LHCN-M2 (cell line): Measurements from ENCODE around the gene ACADVL. TPM values are rescaled to one million over a fixed set of nuclear protein-coding genes. Genes with fewer than 3 reads are reported as not detected.
"Not testable (repeated sequence)": the region's sequence is repeated elsewhere in the genome, so short reads cannot be mapped to it uniquely, and the experiment has no call there.

Experiments used
- DNase-seq: peaks from one replicate; pipeline ENCODE4 v3.0.0-alpha.2; 2012; ENCODE audit warnings: low read depth
- total RNA-seq: library from RNA; depleted of rRNA; stranded (reverse); fragments of >200 nt; gene quantifications from 2 replicates; pipeline ENCODE4 v1.2.3, GENCODE V29; 2014

ACADVL gene
- total RNA-seq, 1 experiment from 2014 or later: 485 TPM

DNA sequence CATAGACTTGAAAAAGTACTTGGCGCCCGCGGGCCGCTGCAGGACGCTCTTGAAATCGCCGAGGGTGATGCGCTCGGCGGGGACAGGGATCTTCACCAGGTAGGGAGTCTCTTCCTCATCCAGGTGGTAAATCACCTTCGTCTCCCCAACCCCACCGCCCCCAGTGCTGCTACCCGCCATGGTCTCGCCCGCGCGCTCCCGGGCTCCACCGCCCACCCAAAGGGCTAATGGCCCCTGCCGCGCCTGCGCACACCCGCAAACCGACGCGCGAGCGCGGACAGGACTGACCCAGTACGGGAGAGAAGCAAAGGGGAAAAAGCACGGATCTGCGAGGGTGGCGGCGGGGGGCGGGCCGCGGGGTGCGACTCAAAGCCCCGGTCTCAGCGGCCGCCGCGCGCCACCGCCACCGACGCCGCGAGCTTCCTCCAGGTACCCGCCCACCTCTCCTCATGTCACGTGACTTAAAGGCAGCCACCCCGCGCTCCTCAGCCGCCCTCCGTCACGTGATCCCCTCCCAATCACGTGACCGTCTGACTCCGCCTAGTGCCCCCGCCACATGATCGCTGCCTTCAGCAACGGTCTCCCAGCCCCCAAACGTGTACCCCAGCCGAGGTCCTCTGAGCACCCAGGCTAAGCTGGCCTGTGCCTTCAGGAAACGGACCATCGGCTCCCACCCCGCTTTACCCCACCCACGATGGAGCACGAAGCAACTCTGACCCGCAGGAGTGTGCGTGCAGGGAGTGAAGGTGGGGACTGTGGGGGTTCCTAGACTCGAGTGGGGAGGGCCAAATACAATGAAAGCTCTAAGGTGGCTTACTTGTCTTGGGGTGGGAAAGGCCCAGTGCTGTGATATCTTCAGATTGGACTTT lies 14.6 kb downstream of the ACADVL start, which contains the start of gene DVL2:
Gene DVL2 (minus strand): TSS at position 435 of the 869 bp plus-strand sequence. CDS start 255 bp downstream, at position 180.
- DNase-seq: peak; percentile 93

DNA sequence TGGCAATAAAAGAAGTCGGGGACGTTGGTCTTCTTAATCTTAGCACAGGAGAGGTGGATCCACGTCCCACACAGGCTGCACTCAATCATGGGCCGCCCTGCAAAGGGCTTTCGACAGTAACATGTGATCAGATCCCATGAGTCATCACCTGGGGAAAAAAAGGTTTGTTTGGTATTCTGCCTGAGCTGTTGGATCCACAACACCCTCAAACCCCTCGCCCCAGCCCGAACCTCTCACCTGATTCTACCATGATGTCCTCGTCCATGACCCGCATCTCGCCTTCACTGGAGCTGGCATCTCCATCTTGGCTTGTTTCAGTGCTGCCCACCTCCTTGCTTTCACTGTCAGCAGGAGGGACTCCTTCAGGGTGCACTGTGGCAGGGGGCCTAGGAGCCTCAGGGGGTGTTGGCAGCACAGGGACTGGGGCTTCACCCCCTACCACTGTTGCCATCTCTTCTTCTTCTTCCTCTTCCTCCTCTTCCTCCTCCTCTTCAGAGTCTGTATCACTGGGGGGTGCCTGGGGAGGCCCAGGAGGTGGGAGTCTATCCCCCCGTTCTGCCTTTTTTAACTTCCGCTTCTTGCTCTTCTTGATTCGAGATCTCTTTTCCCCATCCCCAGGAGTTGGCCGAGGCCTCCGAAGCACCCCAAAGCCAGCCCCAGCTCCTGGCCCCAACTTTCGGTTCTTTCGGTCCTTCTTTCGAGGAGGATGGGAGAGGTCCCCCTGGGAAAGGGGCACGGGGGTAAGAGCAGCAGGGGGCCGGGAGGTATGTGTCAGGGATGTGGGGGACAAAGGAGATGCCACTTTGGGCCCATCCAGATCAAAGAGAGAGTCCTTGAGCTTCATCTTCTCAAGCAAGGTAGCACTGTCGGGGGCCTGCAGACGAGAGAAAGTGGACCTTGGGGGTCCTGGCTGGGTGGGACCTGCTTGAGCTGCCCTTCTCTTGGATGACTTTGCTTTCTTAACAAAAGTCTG lies 16.2 kb downstream of the ACADVL start:
- no peak for DNase-seq

DNA sequence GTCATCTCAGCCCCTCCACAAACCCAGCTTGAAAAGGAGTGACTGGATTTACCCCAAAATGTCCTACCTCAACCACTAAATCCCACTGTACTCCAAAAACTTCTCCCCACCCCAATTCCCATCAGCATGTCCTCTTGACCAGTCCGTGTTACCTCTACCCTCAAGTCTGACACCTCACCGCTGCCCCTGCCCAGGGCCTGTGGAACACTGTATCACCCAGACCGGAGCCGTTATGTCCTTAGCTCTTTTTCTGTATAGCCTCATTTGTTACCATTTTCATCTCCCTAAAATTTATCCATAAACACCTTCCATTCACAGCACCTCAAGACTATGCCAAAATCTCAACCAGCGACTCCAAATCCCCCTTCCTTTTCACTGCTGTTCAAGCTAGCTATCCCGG lies 17.1 kb downstream of the ACADVL start:
- DNase-seq: no peak

DNA sequence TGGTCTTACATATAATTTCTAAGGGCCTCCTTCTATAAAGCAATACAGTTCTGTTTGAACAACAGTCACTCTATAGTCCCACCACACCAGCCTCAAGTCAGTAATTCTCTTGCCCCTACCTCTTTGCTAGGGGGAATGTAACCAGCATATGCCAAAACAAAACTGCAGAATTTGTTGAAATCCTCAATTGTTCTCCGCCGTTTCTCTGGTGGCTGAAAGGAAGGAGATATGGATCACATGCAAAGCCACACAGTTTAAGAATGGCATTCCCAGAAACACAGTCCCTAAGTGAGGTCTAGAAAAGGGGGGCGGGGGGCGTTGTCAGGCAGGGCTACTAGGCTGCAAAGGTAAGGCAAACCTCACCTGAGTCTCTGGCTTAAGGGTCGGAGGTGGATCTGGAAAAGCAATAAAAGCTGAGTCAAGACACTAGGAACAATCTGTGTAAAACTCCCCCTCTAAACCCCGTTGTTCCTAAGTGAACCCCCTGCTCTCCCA lies 17.6 kb downstream of the ACADVL start:
- no peak for DNase-seq

DNA sequence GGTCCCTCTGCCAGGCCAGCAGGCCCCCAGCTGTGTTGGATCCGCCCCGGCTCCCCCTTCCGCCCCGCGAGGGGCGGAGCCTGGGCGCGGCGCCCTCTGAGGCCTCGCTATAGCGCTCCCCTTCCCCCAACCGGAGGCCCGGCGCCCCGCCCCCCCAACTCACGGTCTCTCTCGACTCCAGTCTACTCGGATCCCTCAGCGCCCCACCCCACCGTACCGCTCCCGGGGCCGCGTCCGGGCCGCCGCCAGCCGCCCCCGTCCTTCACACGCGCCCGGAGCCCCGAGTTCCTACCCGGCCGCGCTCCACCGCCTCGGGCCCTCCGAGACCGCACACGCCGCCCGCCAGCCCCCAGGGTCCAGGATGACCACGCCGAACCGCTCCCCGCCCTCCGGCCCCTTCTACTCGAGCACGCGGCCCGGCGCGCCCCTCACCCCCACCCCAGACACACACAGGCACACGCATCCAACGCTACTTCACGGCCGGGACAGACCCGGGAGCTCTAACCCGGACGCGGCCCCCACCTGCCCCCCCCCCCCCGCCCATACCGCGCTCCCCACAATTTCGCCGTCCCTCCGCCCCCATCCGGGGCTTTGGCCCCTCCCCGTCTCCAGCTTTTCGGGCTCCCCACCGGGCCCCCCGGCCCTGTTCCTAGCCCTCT lies 18.2 kb downstream of the ACADVL start:
- DNase-seq: peak; percentile 68

- no peak for DNase-seq
Measured at GRCh38 chr17:7238420-7239090, 18.8 kb downstream of the ACADVL start.

DNA sequence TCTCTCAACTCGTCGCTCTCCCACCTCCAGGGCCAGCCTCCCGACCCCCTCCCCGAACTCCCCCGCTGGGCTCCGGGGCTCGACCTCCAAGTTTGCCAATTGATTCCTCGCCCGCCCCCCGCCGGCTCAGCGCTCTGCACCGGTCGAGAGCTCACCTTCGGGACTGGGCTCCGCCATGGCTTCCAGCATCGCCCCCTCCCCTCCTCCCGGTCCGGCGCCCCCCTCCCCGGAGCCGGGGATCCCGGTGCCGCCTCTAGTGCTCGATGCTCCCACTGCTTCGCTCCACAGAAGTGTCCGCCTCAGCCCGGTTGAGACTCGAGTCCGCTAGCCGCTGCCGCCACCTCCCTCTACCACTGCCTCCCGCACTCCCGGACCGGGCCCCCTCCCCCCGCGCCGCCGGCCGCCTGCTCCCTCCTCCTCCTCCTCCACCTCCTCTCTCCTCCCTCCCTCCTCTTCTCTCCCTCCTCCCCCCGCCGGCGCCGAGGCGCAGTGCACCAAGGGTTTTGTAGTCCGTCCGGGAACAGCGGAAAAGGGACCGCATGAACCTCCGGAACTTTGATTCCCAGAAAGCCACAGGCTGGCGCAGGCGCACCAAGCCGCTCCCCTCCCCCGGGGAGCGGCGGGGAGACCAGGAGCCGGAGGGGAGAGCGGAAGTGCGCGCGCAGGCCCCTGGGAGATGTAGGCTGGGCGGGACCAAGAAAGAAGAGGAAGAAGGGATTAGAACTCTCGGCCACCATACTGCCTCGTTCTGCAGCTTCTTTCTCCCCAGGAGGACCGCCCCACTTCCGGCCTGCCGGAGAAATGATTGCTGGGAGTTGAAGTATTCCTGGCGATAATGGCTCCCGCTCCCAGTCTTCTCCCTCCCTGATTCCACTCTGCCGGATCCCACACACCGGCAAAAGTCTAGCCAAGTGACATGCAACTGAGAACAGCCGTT lies 19.6 kb downstream of the ACADVL start, which contains the start of gene PHF23:
Gene PHF23 (minus strand): TSS at position 367 of the 937 bp plus-strand sequence. CDS start 178 bp downstream, at position 189.
- peak; percentile 99 for DNase-seq

GRCh38 chr17:7240375-7240774 lies 20.6 kb downstream of the ACADVL start:
- no peak for DNase-seq

- DNase-seq: no peak
Measured at GRCh38 chr17:7241090-7241733, 21.5 kb downstream of the ACADVL start.

DNA sequence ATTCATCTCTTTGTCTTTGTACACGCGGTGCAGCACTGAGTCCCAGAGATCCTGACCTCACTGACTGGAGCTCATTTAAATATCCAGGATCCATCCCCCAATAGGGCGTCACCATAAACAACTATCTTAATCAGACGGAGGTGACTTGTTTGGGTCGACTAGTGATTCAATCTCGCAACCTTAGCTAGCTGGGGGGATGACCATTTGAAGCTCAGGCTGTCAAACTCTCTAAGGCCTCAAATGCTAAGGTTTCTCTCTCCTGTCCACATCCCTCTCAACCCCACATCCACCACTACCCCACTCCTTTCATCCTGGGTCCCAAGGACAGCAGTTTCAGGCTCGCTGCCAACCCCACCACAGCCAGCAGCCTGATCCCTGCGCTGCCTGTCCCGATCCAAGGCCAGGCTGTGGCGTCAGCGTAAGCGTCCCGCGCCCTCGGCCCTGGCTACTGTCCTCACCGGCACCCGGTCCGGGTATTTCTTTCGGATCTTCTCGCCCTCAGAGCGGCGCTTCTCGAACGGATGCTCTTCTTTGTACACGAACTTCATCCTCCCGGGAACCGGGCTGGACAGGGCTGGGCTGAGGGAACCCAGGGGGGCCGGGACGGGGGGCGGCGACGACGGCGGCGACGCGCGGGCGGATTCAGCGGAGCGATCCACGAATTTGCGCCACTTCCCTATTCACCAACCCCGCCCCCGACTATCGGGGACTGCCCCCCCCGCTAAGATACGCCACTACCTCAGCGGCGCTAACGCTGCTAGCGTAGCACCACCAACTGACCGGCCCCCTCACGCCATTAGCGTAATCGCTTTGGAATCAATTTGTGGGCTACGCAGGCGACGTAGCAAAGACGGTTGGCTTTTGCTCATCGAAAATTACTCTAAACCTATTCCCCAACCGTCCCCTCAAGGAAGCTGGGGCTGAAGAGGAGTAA lies 22.3 kb downstream of the ACADVL start, which contains the start of gene GABARAP:
Gene GABARAP (minus strand): TSS at position 667 of the 934 bp plus-strand sequence. CDS start 119 bp downstream, at position 548.
- DNase-seq: peak; percentile 88

DNA sequence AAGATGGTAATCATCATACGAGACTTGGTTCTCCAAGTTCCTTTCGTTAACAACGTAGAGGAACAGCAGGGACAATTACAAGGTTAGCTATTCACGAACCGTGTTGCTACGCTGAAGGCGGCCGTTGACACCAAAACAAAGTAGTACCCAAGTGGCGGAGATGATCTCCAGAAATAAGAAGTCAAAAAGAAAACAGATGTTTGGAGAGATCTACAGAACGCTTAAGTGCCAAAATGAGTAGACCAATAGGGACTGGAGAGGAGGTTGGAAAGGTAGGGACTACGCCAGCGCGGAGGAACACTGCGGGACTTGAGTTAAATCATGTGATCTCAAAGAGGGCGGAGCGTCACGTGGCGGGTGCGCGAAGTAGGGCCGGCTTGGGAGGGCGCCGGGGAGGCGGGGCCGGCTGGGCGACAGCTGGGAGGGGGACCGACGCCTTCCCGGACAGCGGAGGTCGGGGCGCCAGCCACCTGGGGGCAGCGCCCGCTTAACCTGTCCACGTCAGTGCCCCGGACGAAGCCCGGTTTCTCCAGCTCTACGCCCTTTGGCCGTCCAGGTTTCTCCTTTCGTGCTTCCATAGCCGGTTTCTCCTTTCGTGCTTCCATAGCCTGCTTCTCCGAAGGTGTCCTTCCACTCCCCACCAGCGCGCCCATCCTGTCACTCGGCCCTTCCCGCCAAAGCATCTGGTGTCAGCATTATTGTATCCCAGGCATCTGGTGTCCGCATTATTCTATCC lies 23.1 kb downstream of the ACADVL start:
- DNase-seq: peak; percentile 94

GRCh38 chr17:7243453-7243729 lies 23.7 kb downstream of the ACADVL start:
- DNase-seq: no peak

GRCh38 chr17:7243838-7244237 lies 24.1 kb downstream of the ACADVL start:
- not testable (repeated sequence) for DNase-seq

DNA sequence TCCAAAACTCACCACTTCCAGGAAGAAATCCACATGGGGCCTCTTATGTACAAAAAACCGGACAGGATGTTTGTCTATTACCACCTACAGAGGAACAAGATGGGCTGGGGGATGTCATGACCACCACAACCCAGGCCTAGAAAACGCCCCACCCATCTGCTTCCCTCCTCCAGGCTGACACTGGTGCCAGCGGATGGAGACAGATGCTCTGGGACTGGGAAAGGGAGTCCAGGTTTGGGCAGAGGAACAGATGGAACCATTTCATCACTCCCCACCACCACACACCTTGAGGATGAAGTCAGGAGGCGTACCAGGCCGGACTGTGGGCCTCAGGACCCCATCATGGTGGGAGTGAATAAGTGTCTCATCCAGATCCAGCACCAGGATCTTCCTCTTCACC lies 27.0 kb downstream of the ACADVL start:
- DNase-seq: no peak

- DNase-seq: no peak
Measured at GRCh38 chr17:7248796-7249195, 29.1 kb downstream of the ACADVL start.

GRCh38 chr17:7249214-7249613 lies 29.5 kb downstream of the ACADVL start:
- DNase-seq: no peak

- DNase-seq: no peak
Measured at GRCh38 chr17:7249830-7250229, 30.1 kb downstream of the ACADVL start.
